ENCODE data around the gene ZNF14.
A peak's percentile ranks its signal among the peaks of the same experiment; 100 is the strongest.
"Not testable (repeated sequence)": the region's sequence is repeated elsewhere in the genome, so short reads cannot be mapped to it uniquely, and the experiment has no call there.

ZNF14 gene

DNA sequence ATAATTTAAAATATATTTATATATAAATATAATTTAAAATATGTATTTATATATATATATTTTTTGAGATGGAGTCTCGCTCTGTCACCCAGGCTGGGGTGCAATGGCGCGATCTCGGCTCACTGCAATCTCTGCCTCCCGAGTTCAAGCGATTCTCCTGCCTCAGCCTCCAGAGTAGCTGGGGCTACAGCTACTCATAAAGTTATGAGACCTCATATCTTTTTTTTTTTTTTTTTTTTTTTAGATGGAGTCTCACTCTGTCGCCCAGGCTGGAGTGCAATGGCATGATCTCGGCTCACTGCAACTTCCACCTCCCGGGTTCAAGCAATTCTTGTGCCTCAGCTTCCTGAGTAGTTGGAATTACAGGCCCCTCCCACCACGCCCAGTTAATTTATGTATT lies 43.9 kb downstream of the ZNF14 start:
- DNase-seq (ENCODE audit: low read depth in 1 of 2, low spot score in 1 of 2): not testable (repeated sequence)

DNA sequence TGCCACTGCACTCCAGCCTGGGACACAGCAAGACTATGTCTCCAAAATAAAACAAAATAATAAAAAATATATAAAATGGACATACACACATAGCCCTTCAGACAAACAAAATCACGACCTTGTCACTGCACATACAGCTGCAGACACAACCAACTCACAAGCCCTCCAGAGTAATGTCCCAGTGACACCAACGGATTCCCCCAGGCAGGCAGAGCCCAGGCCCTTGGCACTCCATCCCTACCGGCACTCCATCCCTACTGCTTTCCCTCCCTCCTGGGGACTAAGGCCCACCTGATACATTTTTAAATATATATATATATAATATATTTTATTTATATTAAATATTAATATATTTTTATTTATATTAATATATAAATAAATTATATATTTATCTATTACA lies 45.8 kb downstream of the ZNF14 start:
- no peak for DNase-seq (ENCODE audit: low read depth in 1 of 2, low spot score in 1 of 2)

DNA sequence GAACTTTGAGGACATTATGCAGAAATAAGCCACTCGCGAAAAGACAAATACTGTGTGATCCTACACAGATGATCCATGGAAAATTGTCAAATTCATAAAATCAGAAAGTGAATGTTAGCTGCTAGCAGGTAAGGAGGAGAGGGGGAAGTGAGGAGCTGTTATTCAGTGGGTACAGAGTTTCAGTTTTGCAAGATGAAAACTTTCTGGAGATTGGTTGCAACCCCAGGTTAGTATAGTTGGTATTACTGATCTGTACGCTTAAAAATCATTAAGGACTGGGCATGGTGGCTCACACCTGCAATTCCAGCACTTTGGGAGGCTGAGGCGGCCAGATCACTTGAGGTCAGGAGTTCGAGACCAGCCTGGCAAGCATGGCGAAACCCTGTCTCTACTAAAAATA lies 46.3 kb downstream of the ZNF14 start:
- no peak for DNase-seq (ENCODE audit: low read depth in 1 of 2, low spot score in 1 of 2)

DNA sequence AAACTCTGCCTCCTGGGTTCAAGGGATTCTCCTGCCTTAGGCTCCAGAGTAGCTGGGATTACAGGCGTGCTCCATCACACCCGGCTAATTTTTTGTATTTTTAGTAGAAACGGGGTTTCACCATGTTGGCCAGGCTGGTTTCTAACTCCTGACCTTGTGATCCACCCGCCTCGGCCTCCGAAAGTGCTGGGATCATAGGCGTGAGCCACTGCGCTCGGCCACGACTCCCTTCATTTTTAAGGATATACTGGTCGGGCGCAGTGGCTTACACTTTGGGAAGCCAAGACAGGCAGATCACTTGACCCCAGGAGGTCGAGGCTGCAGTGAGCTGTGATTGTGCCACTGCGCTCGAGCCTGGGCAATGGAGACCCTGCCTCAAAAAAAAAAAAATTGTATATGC lies 46.8 kb downstream of the ZNF14 start:
- not testable (repeated sequence) for DNase-seq (ENCODE audit: low read depth in 1 of 2, low spot score in 1 of 2)

DNA sequence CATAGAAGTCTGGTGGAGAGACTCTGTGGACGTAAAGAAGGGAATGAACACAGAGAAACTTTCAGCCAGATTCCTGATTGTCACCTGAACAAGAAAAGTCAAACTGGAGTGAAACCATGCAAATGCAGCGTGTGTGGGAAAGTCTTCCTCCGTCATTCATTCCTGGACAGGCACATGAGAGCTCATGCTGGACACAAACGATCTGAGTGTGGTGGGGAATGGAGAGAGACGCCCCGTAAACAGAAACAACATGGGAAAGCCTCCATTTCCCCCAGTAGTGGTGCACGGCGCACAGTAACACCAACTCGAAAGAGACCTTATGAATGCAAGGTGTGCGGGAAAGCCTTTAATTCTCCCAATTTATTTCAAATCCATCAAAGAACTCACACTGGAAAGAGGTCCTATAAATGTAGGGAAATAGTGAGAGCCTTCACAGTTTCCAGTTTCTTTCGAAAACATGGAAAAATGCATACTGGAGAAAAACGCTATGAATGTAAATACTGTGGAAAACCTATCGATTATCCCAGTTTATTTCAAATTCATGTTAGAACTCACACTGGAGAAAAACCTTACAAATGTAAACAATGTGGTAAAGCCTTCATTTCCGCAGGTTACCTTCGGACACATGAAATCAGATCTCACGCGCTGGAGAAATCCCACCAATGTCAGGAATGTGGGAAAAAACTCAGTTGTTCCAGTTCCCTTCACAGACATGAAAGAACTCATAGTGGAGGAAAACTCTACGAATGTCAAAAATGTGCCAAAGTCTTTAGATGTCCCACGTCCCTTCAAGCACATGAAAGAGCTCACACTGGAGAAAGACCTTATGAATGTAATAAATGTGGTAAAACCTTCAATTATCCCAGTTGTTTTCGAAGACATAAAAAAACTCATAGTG lies 53.5 kb downstream of the ZNF14 start:
- DNase-seq (ENCODE audit: low read depth in 1 of 2, low spot score in 1 of 2): no peak

DNA sequence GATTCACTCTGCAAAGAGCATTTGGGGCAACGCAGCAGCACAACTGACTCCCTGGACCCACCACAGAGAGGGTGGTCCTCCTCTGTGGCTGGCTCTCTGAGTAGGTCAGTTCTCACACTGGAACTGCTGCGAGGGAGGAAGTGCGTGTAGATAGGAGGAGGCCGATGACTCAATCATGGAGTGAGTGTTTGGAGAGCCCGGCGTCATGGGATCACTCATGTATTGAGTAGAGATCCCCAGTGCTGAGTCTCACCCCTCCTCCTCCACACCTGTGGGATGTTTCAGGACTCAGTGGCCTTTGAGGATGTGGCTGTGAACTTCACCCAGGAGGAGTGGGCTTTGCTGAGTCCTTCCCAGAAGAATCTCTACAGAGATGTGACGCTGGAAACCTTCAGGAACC lies 55.3 kb downstream of the ZNF14 start:
- DNase-seq (ENCODE audit: low read depth in 1 of 2, low spot score in 1 of 2): no peak

DNA sequence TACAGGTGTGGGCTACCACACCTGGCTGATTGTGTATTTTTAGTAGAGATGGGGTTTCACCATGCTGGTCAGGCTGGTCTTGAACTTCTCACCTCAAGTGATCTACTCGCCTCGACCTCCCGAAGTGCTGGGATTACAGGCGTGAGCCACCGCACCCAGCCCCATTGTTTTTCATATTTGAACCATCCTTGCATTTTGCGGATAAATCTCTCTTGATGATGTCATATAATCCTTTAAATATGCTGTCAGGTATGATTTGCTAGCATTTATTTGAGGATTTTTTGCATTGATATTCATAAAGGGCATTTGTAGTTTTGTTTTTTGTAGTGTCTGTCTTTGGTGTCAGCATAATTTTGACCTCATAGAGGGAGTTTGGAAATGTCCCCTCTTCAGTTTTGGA lies 58.6 kb downstream of the ZNF14 start:
- no peak for DNase-seq (ENCODE audit: low read depth in 1 of 2, low spot score in 1 of 2)

DNA sequence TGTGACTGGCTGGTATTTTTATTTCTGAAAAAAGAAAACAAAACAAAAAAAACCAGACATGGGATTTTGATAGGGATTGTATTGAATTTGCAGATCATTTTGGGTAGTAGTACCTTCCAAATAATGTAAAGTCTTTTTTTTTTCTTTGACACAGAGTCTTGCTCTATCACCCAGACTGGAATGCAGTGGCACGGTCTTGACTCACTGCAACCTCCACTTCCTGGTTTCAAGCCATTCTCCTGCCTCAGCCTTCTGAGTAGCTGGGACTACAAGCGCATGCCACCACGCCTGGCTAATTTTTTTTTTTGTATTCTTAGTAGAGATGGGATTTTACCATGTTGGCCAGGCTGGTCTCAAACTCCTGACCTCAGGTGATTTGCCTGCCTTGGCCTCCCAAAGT lies 60.1 kb downstream of the ZNF14 start:
- DNase-seq (ENCODE audit: low read depth in 1 of 2, low spot score in 1 of 2): no peak

DNA sequence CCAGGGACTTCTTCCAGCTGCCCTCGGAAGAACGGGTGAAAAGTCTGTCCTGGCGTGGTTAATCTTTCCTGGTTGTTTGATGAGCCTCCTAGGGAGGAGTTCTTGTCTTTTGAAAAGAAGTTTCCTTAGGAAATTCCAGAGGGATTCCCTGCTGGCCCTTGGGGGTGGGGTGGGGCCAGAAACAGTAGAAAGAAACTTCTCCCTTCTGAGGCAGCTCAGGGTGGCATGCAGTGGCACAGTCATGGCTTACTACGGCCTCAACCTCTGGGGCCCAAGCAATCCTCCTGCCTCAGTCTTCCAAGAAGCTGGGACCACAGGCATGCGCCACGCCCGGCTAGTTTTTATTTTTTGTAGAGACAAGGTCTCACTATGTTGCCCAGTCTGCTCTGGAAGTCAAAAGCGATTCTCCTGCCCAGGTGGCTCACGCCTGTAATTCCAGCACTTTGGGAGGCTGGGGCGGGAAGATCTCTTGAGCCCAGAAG lies 62.8 kb downstream of the ZNF14 start:
- no peak for DNase-seq (ENCODE audit: low read depth in 1 of 2, low spot score in 1 of 2)

DNA sequence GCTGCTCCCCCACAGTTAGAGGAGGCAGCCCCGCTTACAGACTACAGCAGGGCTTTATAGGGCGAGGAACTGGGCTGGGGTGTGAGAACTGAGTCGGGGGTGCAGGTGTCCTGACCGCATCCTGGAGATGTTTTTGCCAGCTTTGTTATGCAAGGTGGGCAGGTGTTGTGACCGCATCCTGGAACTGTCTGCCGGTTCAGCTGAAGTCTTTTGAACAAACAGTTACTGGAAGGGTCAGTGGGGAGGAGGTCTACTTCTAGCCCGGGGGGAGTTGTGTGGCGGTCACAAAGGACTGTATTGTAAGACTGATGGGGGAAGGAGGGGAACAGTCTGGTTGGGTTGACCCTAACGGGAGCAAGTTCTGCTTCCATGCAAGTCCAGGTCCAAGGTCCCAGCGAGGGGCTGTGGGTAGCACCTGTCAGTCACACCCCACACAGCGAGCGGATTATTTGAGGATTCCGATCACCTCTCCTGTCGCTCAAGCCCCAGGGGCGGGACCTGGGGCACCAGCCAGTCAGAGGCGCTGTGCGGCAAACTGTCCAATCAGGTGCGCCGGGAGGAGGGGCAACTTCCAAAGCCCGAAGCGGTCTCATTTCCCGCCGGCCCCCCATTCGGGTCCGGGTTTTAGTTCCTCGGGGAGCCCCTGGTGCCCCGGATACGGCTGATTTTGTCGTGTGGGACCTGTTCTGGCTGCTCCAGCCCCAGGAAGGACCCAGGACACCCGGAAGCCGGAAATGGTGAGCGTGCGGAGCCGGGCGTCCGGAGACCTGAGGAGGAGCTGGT lies 64.5 kb downstream of the ZNF14 start, which contains the start of gene ZNF101:
Gene ZNF101, plus strand, starts transcription at position 610 of the 783 bp plus-strand sequence. Its CDS starts 125 bp downstream, at position 735.
- peak; percentile 89 to 90 for DNase-seq (ENCODE audit: low read depth in 1 of 2, low spot score in 1 of 2)

DNA sequence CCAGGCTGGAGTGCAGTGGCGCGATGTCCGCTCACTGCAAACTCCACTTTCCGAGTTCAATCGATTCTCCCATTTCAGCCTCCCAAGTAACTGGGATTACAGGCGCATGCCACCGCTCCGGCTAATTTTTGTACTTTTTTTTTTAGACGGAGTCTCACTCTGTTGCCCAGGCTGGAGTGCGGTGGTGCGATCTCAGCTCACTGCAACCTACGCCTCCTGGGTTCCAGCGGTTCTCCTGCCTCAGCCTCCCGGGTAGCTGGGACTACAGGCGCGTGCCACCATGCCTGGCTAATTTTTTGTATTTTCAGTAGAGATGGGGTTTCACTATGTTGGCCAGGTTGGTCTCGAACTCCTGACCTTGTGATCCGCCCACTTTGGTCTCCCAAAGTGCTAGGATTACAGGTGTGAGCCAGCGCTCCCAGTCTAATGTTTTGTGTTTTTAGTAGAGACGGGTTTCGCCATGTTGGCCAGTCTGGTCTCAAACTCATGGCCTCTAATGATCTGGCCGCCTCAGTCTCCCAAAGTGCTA lies 67.4 kb downstream of the ZNF14 start:
- not testable (repeated sequence) for DNase-seq (ENCODE audit: low read depth in 1 of 2, low spot score in 1 of 2)

DNA sequence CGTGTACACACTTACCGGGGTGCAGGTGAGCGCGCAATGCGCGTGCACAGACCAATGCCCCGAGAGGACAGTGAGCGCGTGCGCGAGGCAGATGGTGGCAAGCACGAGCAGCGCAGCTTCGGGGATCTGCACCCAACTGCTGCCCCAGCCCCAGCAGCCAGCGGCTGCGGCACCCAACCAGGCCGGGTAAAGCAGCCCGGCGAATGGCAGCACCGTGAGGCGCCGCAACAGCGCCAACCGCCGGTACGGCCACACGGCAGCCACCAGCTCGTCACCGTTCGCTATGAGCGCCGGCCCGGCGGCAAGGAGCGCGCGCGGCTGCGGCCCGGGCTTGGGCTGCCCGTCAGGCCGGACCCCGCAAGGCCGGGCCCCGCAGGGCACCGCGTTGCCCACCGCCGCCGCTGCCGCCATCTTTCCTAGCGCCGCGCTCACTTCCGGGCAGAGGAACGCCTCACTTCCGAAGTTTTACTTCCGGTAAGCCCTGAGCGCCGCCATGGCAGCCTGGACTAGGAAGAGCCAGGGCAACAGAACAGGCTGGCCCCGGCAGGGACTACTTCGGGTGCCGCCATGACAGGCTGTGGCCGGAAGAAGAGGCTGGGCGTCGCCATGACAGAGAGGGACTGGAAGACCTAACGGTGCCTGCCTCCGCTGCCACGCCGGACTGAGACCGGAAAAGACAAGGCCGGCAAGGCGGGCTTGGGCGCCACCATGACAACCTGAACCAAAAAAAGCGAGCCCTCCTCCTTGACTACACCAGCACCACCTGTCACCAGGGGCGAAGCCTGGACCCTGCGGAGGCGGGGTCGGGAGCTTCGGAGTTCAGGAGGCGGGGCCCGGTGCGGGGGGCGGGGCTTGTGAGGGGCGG lies 69.4 kb downstream of the ZNF14 start, which contains the start of gene ATP13A1:
Gene ATP13A1, minus strand, starts transcription at position 421 of the 865 bp plus-strand sequence. Its CDS starts 10 bp downstream, at position 411.
- peak; percentile 88 to 89 for DNase-seq (ENCODE audit: low read depth in 1 of 2, low spot score in 1 of 2)

DNA sequence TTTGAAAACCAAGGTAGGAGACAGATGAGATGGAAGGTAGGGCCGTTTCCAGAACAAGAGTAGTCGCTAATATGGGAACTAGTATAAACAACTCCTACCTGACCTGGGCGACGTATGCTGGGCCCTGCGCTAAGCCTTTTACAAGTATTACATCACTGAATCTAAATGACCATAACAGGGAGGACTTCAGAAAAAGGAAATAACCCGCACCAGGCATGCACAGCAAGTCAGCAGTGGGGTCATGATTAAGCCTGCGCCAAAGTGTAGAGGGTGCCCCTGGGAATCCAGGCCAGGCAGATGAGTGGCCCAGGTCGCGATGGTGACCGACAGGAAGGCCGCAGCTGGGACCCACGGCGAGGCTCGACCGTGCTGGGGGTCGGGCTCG lies 70.0 kb downstream of the ZNF14 start:
- DNase-seq (ENCODE audit: low read depth in 1 of 2, low spot score in 1 of 2): no peak

DNA sequence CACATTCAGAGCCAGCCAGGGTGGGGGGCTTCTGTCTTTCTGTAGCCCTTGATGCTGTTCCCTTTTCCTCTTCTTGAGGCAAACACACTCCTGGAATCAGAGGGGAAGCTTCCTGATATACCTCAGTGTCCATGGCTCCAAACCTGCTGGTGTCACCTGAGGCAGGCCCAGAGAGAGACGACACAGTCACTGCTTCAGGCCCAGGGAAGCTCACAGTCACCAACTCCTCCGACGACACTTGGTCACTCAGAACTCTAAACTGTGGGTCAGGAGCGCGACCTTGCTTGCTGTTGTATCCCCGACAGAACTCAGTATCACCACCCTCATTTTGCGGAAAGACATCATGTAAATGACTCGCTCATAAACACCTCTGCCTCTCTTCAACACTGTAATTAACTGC lies 70.6 kb downstream of the ZNF14 start:
- no peak for DNase-seq (ENCODE audit: low read depth in 1 of 2, low spot score in 1 of 2)

DNA sequence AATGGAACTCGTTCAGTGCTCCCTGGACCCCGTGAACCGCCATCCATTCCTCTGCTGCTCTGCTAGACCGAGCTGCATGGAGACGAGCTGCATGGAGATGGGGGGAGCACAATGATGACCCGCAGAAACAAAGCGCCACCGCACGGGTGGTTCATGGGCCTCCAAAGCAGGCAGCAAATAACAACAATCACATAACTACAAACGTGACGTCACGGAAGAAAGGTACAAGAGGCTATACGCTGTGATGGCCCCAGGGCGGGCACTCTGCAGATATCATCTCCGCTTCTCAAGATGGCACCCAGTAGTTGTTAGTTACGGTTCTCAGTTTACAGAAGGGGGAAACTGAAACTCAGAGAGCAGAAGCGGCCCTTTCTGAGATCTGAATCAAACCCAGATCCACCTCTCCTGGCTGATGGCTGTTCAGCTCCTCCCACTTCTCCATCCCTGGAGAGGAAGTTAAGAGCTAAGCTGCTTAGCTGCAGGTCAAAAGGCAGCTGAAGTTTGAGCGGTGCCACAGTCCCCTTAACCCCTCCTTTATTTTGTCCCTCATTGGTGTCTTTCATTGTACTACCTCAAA lies 71.1 kb downstream of the ZNF14 start:
- no peak for DNase-seq (ENCODE audit: low read depth in 1 of 2, low spot score in 1 of 2)

DNA sequence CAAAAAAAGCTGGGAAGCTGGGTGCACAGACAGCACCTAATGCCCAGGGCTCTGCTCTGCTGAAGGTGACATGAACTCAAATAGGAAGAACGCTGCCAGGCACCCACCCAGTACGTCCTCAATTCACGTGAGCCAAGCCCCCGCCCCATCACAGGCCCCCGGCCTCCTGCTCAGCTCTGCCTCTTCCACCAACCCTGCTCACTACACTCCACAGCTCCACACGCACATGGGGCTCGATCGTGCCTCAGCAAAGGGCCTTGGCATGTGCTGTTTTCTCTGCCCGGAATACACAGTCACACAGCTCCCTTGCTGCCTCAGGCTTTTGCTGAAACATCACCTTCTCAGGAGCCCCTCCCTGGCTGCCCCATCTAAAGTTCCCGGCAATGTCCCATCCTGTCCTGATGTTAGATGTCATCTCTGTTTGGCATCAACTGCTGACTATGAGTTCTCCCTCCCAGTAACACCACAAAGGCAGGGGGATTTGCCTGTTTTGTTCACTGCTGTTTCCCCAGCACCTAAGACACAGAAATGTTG lies 71.7 kb downstream of the ZNF14 start:
- no peak for DNase-seq (ENCODE audit: low read depth in 1 of 2, low spot score in 1 of 2)

Data from activated T-helper 1 cell treated with anti-CD3 and anti-CD28 coated beads, Interleukin-2, amount 50 U/mL, for 16 hours (primary cell).